Measurements from ENCODE around the gene PAK4.

PAK4 gene

GRCh38 chr19:39196320-39196719 lies 70.7 kb downstream of the PAK4 start:
- H4K20me1 ChIP-seq (ENCODE audit: insufficient read depth): no peaks in the 10 kb centered on the region
- H3K79me2 ChIP-seq (ENCODE audit: insufficient read depth, low read depth): no peaks in the 10 kb centered on the region
- TF ChIP-seq, protein P1, sequence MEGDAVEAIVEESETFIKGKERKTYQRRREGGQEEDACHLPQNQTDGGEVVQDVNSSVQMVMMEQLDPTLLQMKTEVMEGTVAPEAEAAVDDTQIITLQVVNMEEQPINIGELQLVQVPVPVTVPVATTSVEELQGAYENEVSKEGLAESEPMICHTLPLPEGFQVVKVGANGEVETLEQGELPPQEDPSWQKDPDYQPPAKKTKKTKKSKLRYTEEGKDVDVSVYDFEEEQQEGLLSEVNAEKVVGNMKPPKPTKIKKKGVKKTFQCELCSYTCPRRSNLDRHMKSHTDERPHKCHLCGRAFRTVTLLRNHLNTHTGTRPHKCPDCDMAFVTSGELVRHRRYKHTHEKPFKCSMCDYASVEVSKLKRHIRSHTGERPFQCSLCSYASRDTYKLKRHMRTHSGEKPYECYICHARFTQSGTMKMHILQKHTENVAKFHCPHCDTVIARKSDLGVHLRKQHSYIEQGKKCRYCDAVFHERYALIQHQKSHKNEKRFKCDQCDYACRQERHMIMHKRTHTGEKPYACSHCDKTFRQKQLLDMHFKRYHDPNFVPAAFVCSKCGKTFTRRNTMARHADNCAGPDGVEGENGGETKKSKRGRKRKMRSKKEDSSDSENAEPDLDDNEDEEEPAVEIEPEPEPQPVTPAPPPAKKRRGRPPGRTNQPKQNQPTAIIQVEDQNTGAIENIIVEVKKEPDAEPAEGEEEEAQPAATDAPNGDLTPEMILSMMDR (conservative IDR thresholded peaks at IDR 0.05; ENCODE audit: low read depth, low read length): no peak
- no peaks in the 10 kb centered on the region for H3K36me3 ChIP-seq (ENCODE audit: insufficient read depth)
- no peak overlapping the region for H2AFZ ChIP-seq (ENCODE audit: low read depth)
- no peak overlapping the region for H3K27ac ChIP-seq
- H3K4me3 ChIP-seq (IDR thresholded peaks at IDR 0.05; ENCODE audit: insufficient read depth, low read depth, low read length): no peak overlapping the region
- H3K9ac ChIP-seq: no peak overlapping the region
- H3K27me3 ChIP-seq (ENCODE audit: insufficient read depth, low read depth): peaks cover 11% of the 10 kb centered on the region; the same call in 1 of the 2 replicates
- H3K4me2 ChIP-seq: no peak overlapping the region
- H3K4me1 ChIP-seq (ENCODE audit: low read depth, poor library complexity, severe bottlenecking): no peaks in the 10 kb centered on the region

GRCh38 chr19:39196860-39197562 lies 71.4 kb downstream of the PAK4 start, which contains the start of gene NCCRP1:
Gene NCCRP1 (plus strand): TSS chr19:39196964. CDS start chr19:39196983, 19 bp downstream.
- no peak within 1 kb of the TSS for H3K27ac ChIP-seq
- no peak within 1 kb of the TSS for H3K4me3 ChIP-seq (IDR thresholded peaks at IDR 0.05; ENCODE audit: insufficient read depth, low read depth, low read length)
- peaks cover 11% of the 10 kb centered on the region; the same call in 1 of the 2 replicates for H3K27me3 ChIP-seq (ENCODE audit: insufficient read depth, low read depth)
- no peaks in the 10 kb centered on the region for H3K36me3 ChIP-seq (ENCODE audit: insufficient read depth)
- no peak within 1 kb of the TSS for H3K4me2 ChIP-seq
- H4K20me1 ChIP-seq (ENCODE audit: insufficient read depth): no peaks in the 10 kb centered on the region
- H2AFZ ChIP-seq (ENCODE audit: low read depth): no peak within 1 kb of the TSS
- H3K79me2 ChIP-seq (ENCODE audit: insufficient read depth, low read depth): no peaks in the 10 kb centered on the region
- TF ChIP-seq, protein P1 (conservative IDR thresholded peaks at IDR 0.05; ENCODE audit: low read depth, low read length): no peak
- H3K4me1 ChIP-seq (ENCODE audit: low read depth, poor library complexity, severe bottlenecking): no peaks in the 10 kb centered on the region
- no peak within 1 kb of the TSS for H3K9ac ChIP-seq

DNA sequence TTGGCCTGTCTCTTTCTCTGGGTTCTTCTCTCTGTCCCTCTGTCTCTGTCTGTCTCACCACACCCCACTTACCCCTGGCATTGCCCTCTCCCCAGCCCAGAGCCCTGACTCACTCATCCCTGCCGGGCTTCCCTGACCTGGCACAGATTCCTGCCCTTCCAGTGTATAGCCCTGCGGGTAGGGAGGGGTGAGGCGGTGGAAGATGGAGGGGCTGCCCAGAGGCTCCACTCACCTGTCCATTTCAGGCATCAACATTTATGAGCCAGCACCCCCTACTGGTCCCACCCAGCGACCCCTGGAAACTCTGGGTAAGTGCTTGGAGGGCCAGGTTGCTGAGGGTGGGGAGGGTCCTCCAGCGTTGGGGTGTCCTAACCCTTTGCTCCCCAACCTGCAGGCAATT lies 72.2 kb downstream of the PAK4 start:
- no peaks in the 10 kb centered on the region for H3K4me1 ChIP-seq (ENCODE audit: low read depth, poor library complexity, severe bottlenecking)
- TF ChIP-seq, protein P1 (conservative IDR thresholded peaks at IDR 0.05; ENCODE audit: low read depth, low read length): no peak
- H3K4me2 ChIP-seq: no peak overlapping the region
- H3K79me2 ChIP-seq (ENCODE audit: insufficient read depth, low read depth): no peaks in the 10 kb centered on the region
- no peaks in the 10 kb centered on the region for H3K36me3 ChIP-seq (ENCODE audit: insufficient read depth)
- no peak overlapping the region for H3K4me3 ChIP-seq (IDR thresholded peaks at IDR 0.05; ENCODE audit: insufficient read depth, low read depth, low read length)
- H3K27me3 ChIP-seq (ENCODE audit: insufficient read depth, low read depth): peaks cover 11% of the 10 kb centered on the region; the same call in 1 of the 2 replicates
- no peaks in the 10 kb centered on the region for H4K20me1 ChIP-seq (ENCODE audit: insufficient read depth)
- H3K9ac ChIP-seq: no peak overlapping the region
- H2AFZ ChIP-seq (ENCODE audit: low read depth): no peak overlapping the region
- H3K27ac ChIP-seq: no peak overlapping the region

- Histone ChIP-seq H3K9ac (no peak overlapping the region), H3K4me3 (IDR thresholded peaks at IDR 0.05; ENCODE audit: insufficient read depth, low read depth, low read length) (no peak overlapping the region), H3K27ac (no peak overlapping the region), H3K4me2 (no peak overlapping the region), H3K27me3 (ENCODE audit: insufficient read depth, low read depth) (peaks cover 11% of the 10 kb centered on the region; the same call in 1 of the 2 replicates), H2AFZ (ENCODE audit: low read depth) (no peak overlapping the region), H4K20me1 (ENCODE audit: insufficient read depth) (no peaks in the 10 kb centered on the region), H3K4me1 (ENCODE audit: low read depth, poor library complexity, severe bottlenecking) (no peaks in the 10 kb centered on the region), H3K79me2 (ENCODE audit: insufficient read depth, low read depth) (no peaks in the 10 kb centered on the region), H3K36me3 (ENCODE audit: insufficient read depth) (no peaks in the 10 kb centered on the region)
- TF ChIP-seq, protein P1 (conservative IDR thresholded peaks at IDR 0.05; ENCODE audit: low read depth, low read length): no peak
Measured at GRCh38 chr19:39199025-39199424, 73.4 kb downstream of the PAK4 start.

Measured in KMS-11 (cell line).